Endothelial cell (in vitro differentiated cells): Measurements from ENCODE around the gene ST6GAL1. TPM values are rescaled to one million over a fixed set of nuclear protein-coding genes. Genes with fewer than 3 reads are reported as not detected.

Experiments
- DNase-seq: peaks from one replicate; pipeline ENCODE4 v3.0.0; 2021; ENCODE audit warnings: low spot score
- H3K27ac Mint-ChIP-seq: one replicate; pipeline ENCODE4 v1.8.0; 2021; ENCODE audit warnings: mixed read lengths, inconsistent platforms; ENCODE audit not compliant: unreplicated experiment
- H3K27me3 Mint-ChIP-seq: one replicate; pipeline ENCODE4 v1.8.0; 2021; ENCODE audit warnings: mild to moderate bottlenecking, moderate library complexity, mixed read lengths, inconsistent platforms; ENCODE audit not compliant: unreplicated experiment
- H3K36me3 Mint-ChIP-seq: one replicate; pipeline ENCODE4 v1.8.0; 2021; ENCODE audit warnings: mild to moderate bottlenecking, low read depth, mixed read lengths, inconsistent platforms; ENCODE audit not compliant: unreplicated experiment
- H3K4me1 Mint-ChIP-seq: one replicate; pipeline ENCODE4 v1.8.0; 2021; ENCODE audit warnings: mild to moderate bottlenecking, mixed read lengths, inconsistent platforms; ENCODE audit not compliant: unreplicated experiment
- H3K4me3 Mint-ChIP-seq: one replicate; pipeline ENCODE4 v1.8.0; 2021; ENCODE audit warnings: mild to moderate bottlenecking, mixed read lengths, inconsistent platforms; ENCODE audit not compliant: unreplicated experiment
- H3K9me3 Mint-ChIP-seq: one replicate; pipeline ENCODE4 v1.8.0; 2021; ENCODE audit warnings: mixed read lengths, inconsistent platforms; ENCODE audit not compliant: unreplicated experiment
- CTCF ChIP-seq: fragments of 200-600 bp; sonication (generic); IDR thresholded peaks from one replicate; pipeline ENCODE4 v1.5.0; 2021; ENCODE audit warnings: antibody characterized with exemption; ENCODE audit not compliant: unreplicated experiment
- total RNA-seq: library from RNA; stranded (reverse); fragmentation: NEBNext Ultra II Directional; extraction: Animal tissue kit (Norgen Biotek cat#: 25700); gene quantifications from one replicate; pipeline ENCODE4 v1.2.1, GENCODE V29; 2021; ENCODE audit not compliant: unreplicated experiment

Gene ST6GAL1
- total RNA-seq, 1 donor from 2014 or later = 82.4 TPM

GRCh38 chr3:186940967-186941366, 10.6 kb downstream of the ST6GAL1 start:
- no peak for DNase-seq
- Mint-ChIP-seq H3K9me3 (no peaks in the 10 kb centered on the region), H3K4me3 (no peak overlapping the region), H3K36me3 (peaks cover 16% of the 10 kb centered on the region), H3K4me1 (peaks cover 33% of the 10 kb centered on the region), H3K27ac (peak overlapping the region; percentile 25), H3K27me3 (peaks cover 5% of the 10 kb centered on the region)
- no peak for TF ChIP-seq CTCF

GRCh38 chr3:186942168-186942567, 11.8 kb downstream of the ST6GAL1 start:
- Mint-ChIP-seq H3K36me3 (peaks cover 19% of the 10 kb centered on the region), H3K27me3 (peaks cover 3% of the 10 kb centered on the region), H3K4me3 (peak overlapping the region; percentile 76), H3K27ac (no peak overlapping the region), H3K9me3 (no peaks in the 10 kb centered on the region), H3K4me1 (peaks cover 33% of the 10 kb centered on the region)
- DNase-seq = no peak
- TF ChIP-seq CTCF = no peak

- no peak overlapping the region for H3K27ac Mint-ChIP-seq
- no peaks in the 10 kb centered on the region for H3K9me3 Mint-ChIP-seq
- peaks cover 25% of the 10 kb centered on the region for H3K4me1 Mint-ChIP-seq
- no peak for TF ChIP-seq CTCF
- peaks cover 32% of the 10 kb centered on the region for H3K36me3 Mint-ChIP-seq
- peaks cover 1% of the 10 kb centered on the region for H3K27me3 Mint-ChIP-seq
- no peak for DNase-seq
- H3K4me3 Mint-ChIP-seq = no peak overlapping the region
These were observed 15.0 kb downstream of the ST6GAL1 start for GRCh38 chr3:186945255-186945823.

- H3K36me3 Mint-ChIP-seq = peaks cover 42% of the 10 kb centered on the region
These were observed 16.5 kb downstream of the ST6GAL1 start for GRCh38 chr3:186946756-186947375.

More at GRCh38 chr3:186946756-186947375, 16.5 kb downstream of the ST6GAL1 start:
- H3K4me3 Mint-ChIP-seq = no peak overlapping the region
- no peak for DNase-seq
- TF ChIP-seq CTCF = no peak
- no peaks in the 10 kb centered on the region for H3K27me3 Mint-ChIP-seq
- H3K27ac Mint-ChIP-seq = no peak overlapping the region
- H3K9me3 Mint-ChIP-seq = no peaks in the 10 kb centered on the region
- peaks cover 11% of the 10 kb centered on the region for H3K4me1 Mint-ChIP-seq
